Body of pancreas (tissue), 4 donors: ENCODE measurements around the gene LAMA4.

ENCODE experiments used
- CTCF ChIP-seq, 7 experiments: fragments of 450-650 bp in 4 of 7; fragments of 200-600 bp in 3 of 7; sonication (generic) in 3 of 7; IDR thresholded peaks; one replicate each; pipeline ENCODE4 v1.5.1; 2016 to 2019; ENCODE audit warnings: antibody characterized with exemption in 7 of 7
- POLR2A ChIP-seq, 3 donors: fragments of 450-650 bp; IDR thresholded peaks; one replicate each; pipeline ENCODE4 v1.6.1; 2016; ENCODE audit warnings: antibody characterized with exemption in 3 of 3, mild to moderate bottlenecking in 2 of 3

GRCh38 chr6:112233847-112234246 lies 20.5 kb downstream of the LAMA4 start:
- no peak for TF ChIP-seq CTCF (IDR thresholded peaks at IDR 0.05)
- TF ChIP-seq POLR2A (IDR thresholded peaks at IDR 0.05) = no peak
